OCI-LY7 (cell line): ENCODE measurements around the gene GGACT. TPM values are rescaled to one million over a fixed set of nuclear protein-coding genes. Genes with fewer than 3 reads are reported as not detected.

Experiments
- BruUV-seq: library from RNA; stranded (reverse); fragments of 400-500 nt; replicated peaks from 2 replicates; lab custom pipeline; 2021; lab: Mats Ljungman, UMichigan
- CTCF ChIA-PET: fragments of 300-600 bp; sonication (Branson Sonifier 250); formaldehyde crosslinking; loops from one replicate; lab custom pipeline; 2022; ENCODE audit warnings: antibody characterized with exemption; ENCODE audit not compliant: unreplicated experiment; lab: Charles Lee
- POLR2A ChIA-PET: fragments of 300-600 bp; sonication (Branson Sonifier 250); formaldehyde crosslinking; loops from one replicate; lab custom pipeline; 2022; ENCODE audit warnings: antibody characterized with exemption; lab: Charles Lee
- DNase-seq: peaks from one replicate; pipeline ENCODE4 v3.0.0-alpha.2; 2015; ENCODE audit warnings: low spot score
- H2AFZ ChIP-seq: fragments of 200-600 bp; sonication (generic), shearing (Covaris generic); 2 replicates; pipeline ENCODE4 v1.6.1; 2014; ENCODE audit warnings: mild to moderate bottlenecking, antibody characterized with exemption, low read length, moderate library complexity
- H3K27ac ChIP-seq: fragments of 200-600 bp; sonication (generic); 2 replicates; pipeline ENCODE4 v1.5.1; 2014; ENCODE audit warnings: mixed run types, low read depth, mild to moderate bottlenecking, moderate library complexity, low read length, inconsistent platforms; ENCODE audit not compliant: poor library complexity, severe bottlenecking
- H3K36me3 ChIP-seq: fragments of 200-600 bp; sonication (generic); 2 replicates; pipeline ENCODE4 v1.6.1; 2014; ENCODE audit warnings: mild to moderate bottlenecking, antibody characterized with exemption, low read length, moderate library complexity, mixed read lengths; ENCODE audit not compliant: insufficient read depth
- H3K4me1 ChIP-seq: fragments of 200-600 bp; sonication (generic); 2 replicates; pipeline ENCODE4 v1.5.1; 2014; ENCODE audit warnings: mild to moderate bottlenecking, low read length; ENCODE audit not compliant: insufficient read depth, poor library complexity, severe bottlenecking
- H3K4me2 ChIP-seq: fragments of 200-600 bp; sonication (generic); 2 replicates; pipeline ENCODE4 v1.6.1; 2014; ENCODE audit warnings: mild to moderate bottlenecking, low read length
- H3K4me3 ChIP-seq: fragments of 200-600 bp; sonication (generic); 2 replicates; pipeline ENCODE4 v1.5.1; 2014; ENCODE audit warnings: mild to moderate bottlenecking, low read depth, low read length; ENCODE audit not compliant: poor library complexity, severe bottlenecking
- H3K79me2 ChIP-seq: fragments of 200-600 bp; sonication (generic); 2 replicates; pipeline ENCODE4 v1.6.1; 2016; ENCODE audit warnings: low read depth, mild to moderate bottlenecking, low read length, moderate library complexity, mixed read lengths; ENCODE audit not compliant: insufficient read depth
- H3K9me2 ChIP-seq: fragments of 200-600 bp; sonication (generic); 2 replicates; pipeline ENCODE4 v1.6.1; 2016; ENCODE audit warnings: mild to moderate bottlenecking, low read length, mixed read lengths; ENCODE audit not compliant: insufficient read depth
- H3K9me3 ChIP-seq: fragments of 200-600 bp; sonication (generic); 2 replicates; pipeline ENCODE4 v1.6.1; 2014; ENCODE audit warnings: mild to moderate bottlenecking, mixed run types, low read length, mixed read lengths
- H4K20me1 ChIP-seq: fragments of 200-600 bp; sonication (generic); 2 replicates; pipeline ENCODE4 v1.6.1; 2014; ENCODE audit warnings: mild to moderate bottlenecking, antibody characterized with exemption, low read length, moderate library complexity, mixed read lengths; ENCODE audit not compliant: insufficient read depth
- CTCF ChIP-seq: fragments of 200-600 bp; sonication (generic); conservative IDR thresholded peaks from 2 replicates; pipeline ENCODE4 v1.5.1; 2014; ENCODE audit warnings: mild to moderate bottlenecking, antibody characterized with exemption, low read length, moderate library complexity, mixed read lengths
- EZH2phosphoT487 ChIP-seq: fragments of 200-600 bp; sonication (generic); IDR thresholded peaks from 2 replicates; pipeline ENCODE4 v1.6.1; 2018; ENCODE audit warnings: low read depth, borderline replicate concordance, mild to moderate bottlenecking, mixed run types, antibody characterized with exemption, low read length, moderate library complexity, mixed read lengths
- intact Hi-C: fragments of 100-400 bp; cut with micrococcal nuclease; formaldehyde crosslinking; loops from one replicate; pipeline ENCODE4 v1.10.0; 2022; ENCODE audit not compliant: unreplicated experiment
- total RNA-seq, 2 experiments: library from RNA; depleted of rRNA in 1 of 2; stranded (reverse); fragments of >200 nt in 1 of 2; shearing (Covaris generic) in 1 of 2; gene quantifications; 2 replicates each; pipeline ENCODE4 v1.2.3, GENCODE V29; 2014 to 2022

The GGACT gene
- total RNA-seq, 2 experiments from 2014 or later = 0.53 to 0.69 TPM

- CTCF ChIA-PET = no interaction called here
- intact Hi-C loops = no loop called here
Observed at GRCh38 chr13:100527644-100528043, 60.9 kb downstream of the GGACT start.

GRCh38 chr13:100526318-100527000 is 62.1 kb downstream of the GGACT start:
- TF ChIP-seq EZH2phosphoT487 (no peak), CTCF (no peak)
- Histone ChIP-seq H3K4me2 (no peak overlapping the region), H2AFZ (no peak overlapping the region), H4K20me1 (no peaks in the 10 kb centered on the region), H3K4me1 (no peaks in the 10 kb centered on the region), H3K4me3 (no peak overlapping the region), H3K9me2 (no peaks in the 10 kb centered on the region), H3K36me3 (no peaks in the 10 kb centered on the region), H3K27ac (no peak overlapping the region), H3K9me3 (no peaks in the 10 kb centered on the region), H3K79me2 (no peaks in the 10 kb centered on the region)
- POLR2A ChIA-PET = interaction anchor here (0.5 kb wide), 1 partner anchor 925 kb away, joined by 5 read pairs; no protein-coding TSS in a partner anchor
- CTCF ChIA-PET = no interaction called here
- intact Hi-C loops = no loop called here
- BruUV-seq = no TSS peak
- DNase-seq = no peak

More at GRCh38 chr13:100527644-100528043, 60.9 kb downstream of the GGACT start:
- no peaks in the 10 kb centered on the region for H4K20me1 ChIP-seq
- BruUV-seq = no TSS peak
- POLR2A ChIA-PET = no interaction called here
- H3K79me2 ChIP-seq = no peaks in the 10 kb centered on the region
- no peak overlapping the region for H3K4me3 ChIP-seq
- no peak overlapping the region for H3K27ac ChIP-seq
- no peaks in the 10 kb centered on the region for H3K36me3 ChIP-seq
- H3K4me2 ChIP-seq = no peak overlapping the region
- H3K9me2 ChIP-seq = no peaks in the 10 kb centered on the region
- H3K4me1 ChIP-seq = no peaks in the 10 kb centered on the region
- no peak overlapping the region for H2AFZ ChIP-seq
- TF ChIP-seq CTCF (no peak), EZH2phosphoT487 (no peak)
- no peaks in the 10 kb centered on the region for H3K9me3 ChIP-seq
- no peak for DNase-seq
